HCT116 (cell line): ENCODE measurements around the gene SPTB. TPM values are rescaled to one million over a fixed set of nuclear protein-coding genes. Genes with fewer than 3 reads are reported as not detected.

Experiments
- ATAC-seq: fragments of 200-7000 bp; cut with Tn5 transposase; 2 replicates; pipeline ENCODE4 v1.9.1; 2020; ENCODE audit warnings: mild to moderate bottlenecking, moderate library complexity
- BruUV-seq: library from RNA; stranded (reverse); fragments of 400-500 nt; replicated peaks from 2 replicates; lab custom pipeline; 2021; lab: Mats Ljungman, UMichigan
- CTCF ChIA-PET: fragments of 300-600 bp; sonication (Branson Sonifier 250); formaldehyde crosslinking; loops from one replicate; lab custom pipeline; 2021; ENCODE audit warnings: antibody characterized with exemption; lab: Charles Lee
- POLR2A ChIA-PET: fragments of 300-600, 350-600 bp; sonication (Branson Sonifier 250); formaldehyde crosslinking; loops from one replicate; lab custom pipeline; 2021; ENCODE audit warnings: antibody characterized with exemption; lab: Charles Lee
- RAD21 ChIA-PET, 2 experiments: fragments of 300-600 bp; sonication (Branson Sonifier 250); formaldehyde crosslinking; loops; one replicate each; lab custom pipeline; 2023; ENCODE audit warnings: low total read pairs in 2 of 2; ENCODE audit not compliant: uncharacterized antibody in 2 of 2, unreplicated experiment in 2 of 2, low non-redundant PET in 1 of 2; lab: Charles Lee
- DNase-seq: peaks from one replicate; pipeline ENCODE4 v3.0.0-alpha.2; 2010; ENCODE audit warnings: low read depth, low spot score
- H2AFZ ChIP-seq: fragments of 200-600 bp; shearing (Covaris generic), sonication (generic); 2 replicates; pipeline ENCODE4 v1.6.1; 2017; ENCODE audit warnings: low read depth, mixed run types, mixed read lengths, antibody characterized with exemption, low read length; ENCODE audit not compliant: poor library complexity, severe bottlenecking
- H3K27ac ChIP-seq: 2 replicates; pipeline ENCODE4 v1.5.1; 2012; ENCODE audit warnings: low read depth, low read length
- H3K27me3 ChIP-seq: fragments of 200-600 bp; sonication (generic); 2 replicates; pipeline ENCODE4 v1.6.1; 2016; ENCODE audit warnings: mixed run types, low read length, mixed read lengths; ENCODE audit not compliant: insufficient read depth
- H3K36me3 ChIP-seq, 2 experiments: fragments of 200-500 bp in 1 of 2; fragments of 200-600 bp in 1 of 2; sonication (Bioruptor generic) in 1 of 2; sonication (generic) in 1 of 2; 2 replicates each; pipeline versions ENCODE4 v1.5.1 to v1.6.1; 2014 to 2016; ENCODE audit warnings: low read length in 2 of 2, inconsistent platforms in 1 of 2, mixed read lengths in 1 of 2, mixed run types in 1 of 2; ENCODE audit not compliant: insufficient read depth in 2 of 2, control insufficient read depth in 1 of 2
- H3K4me1 ChIP-seq, 2 experiments: fragments of 200-600 bp in 1 of 2; sonication (generic) in 1 of 2; 2 replicates each; pipeline versions ENCODE4 v1.5.1 to v1.6.1; 2012 to 2017; ENCODE audit warnings: low read length in 2 of 2, inconsistent platforms in 1 of 2, mild to moderate bottlenecking in 1 of 2, mixed read lengths in 1 of 2, mixed run types in 1 of 2, moderate library complexity in 1 of 2; ENCODE audit not compliant: insufficient read depth in 2 of 2, control insufficient read depth in 1 of 2
- H3K4me2 ChIP-seq: fragments of 200-600 bp; sonication (generic); 2 replicates; pipeline ENCODE4 v1.6.1; 2017; ENCODE audit warnings: mixed run types, low read length, mixed read lengths
- H3K4me3 ChIP-seq, 2 experiments: fragments of 200-600 bp in 1 of 2; sonication (generic) in 1 of 2; replicated peaks in 1 of 2; 2 replicates each; pipeline ENCODE4 v1.5.1; 2011 to 2016; ENCODE audit warnings: low read length in 2 of 2, control low read depth in 1 of 2, low read depth in 1 of 2, mild to moderate bottlenecking in 1 of 2, mixed read lengths in 1 of 2, mixed run types in 1 of 2
- H3K79me2 ChIP-seq: fragments of 200-600 bp; sonication (generic); 2 replicates; pipeline ENCODE4 v1.6.1; 2017; ENCODE audit warnings: mild to moderate bottlenecking, mixed run types, low read length, moderate library complexity, mixed read lengths; ENCODE audit not compliant: insufficient read depth
- H3K9ac ChIP-seq: fragments of 200-600 bp; sonication (generic); 2 replicates; pipeline ENCODE4 v1.6.1; 2016; ENCODE audit warnings: low read length, mixed read lengths
- H3K9me2 ChIP-seq: fragments of 200-600 bp; sonication (generic), shearing (Covaris generic); 2 replicates; pipeline ENCODE4 v1.6.1; 2017; ENCODE audit warnings: mixed run types, mild to moderate bottlenecking, moderate library complexity; ENCODE audit not compliant: insufficient read depth
- H3K9me3 ChIP-seq, 2 experiments: fragments of 200-500 bp in 1 of 2; fragments of 200-600 bp in 1 of 2; sonication (Bioruptor generic) in 1 of 2; sonication (generic) in 1 of 2; 2 replicates each; pipeline ENCODE4 v1.6.1; 2014 to 2017; ENCODE audit warnings: low read length in 2 of 2, mixed read lengths in 2 of 2, inconsistent platforms in 1 of 2, low read depth in 1 of 2, mild to moderate bottlenecking in 1 of 2, mixed run types in 1 of 2, moderate library complexity in 1 of 2; ENCODE audit not compliant: control insufficient read depth in 1 of 2, insufficient read depth in 1 of 2
- H4K20me1 ChIP-seq: fragments of 200-600 bp; sonication (generic), shearing (Covaris generic); 2 replicates; pipeline ENCODE4 v1.6.1; 2017; ENCODE audit warnings: mixed run types, mild to moderate bottlenecking, moderate library complexity; ENCODE audit not compliant: insufficient read depth
- CBX3 ChIP-seq: IDR thresholded peaks from 2 replicates; pipeline ENCODE4 v1.6.1; 2012; ENCODE audit warnings: low read depth
- CEBPB ChIP-seq: IDR thresholded peaks from 2 replicates; pipeline ENCODE4 v1.6.1; 2012; ENCODE audit warnings: low read depth
- FOSL1 ChIP-seq: IDR thresholded peaks from 2 replicates; pipeline ENCODE4 v1.6.1; 2012; ENCODE audit warnings: low read depth
- SP1 ChIP-seq: IDR thresholded peaks from 2 replicates; pipeline ENCODE4 v1.6.1; 2012; ENCODE audit warnings: low read depth
- TCF7L2 ChIP-seq: IDR thresholded peaks from 2 replicates; pipeline ENCODE4 v1.7.0; 2011; ENCODE audit warnings: borderline replicate concordance, inconsistent platforms; ENCODE audit not compliant: insufficient read depth, insufficient read length; ENCODE audit errors: extremely low read depth
- intact Hi-C: fragments of 100-400 bp; cut with micrococcal nuclease; formaldehyde crosslinking; loops from 2 replicates; pipeline ENCODE4 v1.10.0; 2022
- total RNA-seq: library from RNA; stranded (reverse); gene quantifications from one replicate; pipeline ENCODE4 v1.2.1, GENCODE V29; 2021; ENCODE audit not compliant: unreplicated experiment
- TF ChIP-seq, protein P1 (sequence below), 3 experiments: fragments of 200-600 bp in 1 of 3; sonication (generic) in 1 of 3; IDR thresholded peaks in 2 of 3; conservative IDR thresholded peaks in 1 of 3; 2 replicates each; pipeline ENCODE4 v1.5.1; 2012 to 2017; ENCODE audit warnings: low read depth in 2 of 3, low read length in 2 of 3, antibody characterized with exemption in 1 of 3, borderline replicate concordance in 1 of 3, control low read depth in 1 of 3, mild to moderate bottlenecking in 1 of 3, mixed read lengths in 1 of 3, mixed run types in 1 of 3, moderate library complexity in 1 of 3; ENCODE audit not compliant: insufficient read depth in 1 of 3
- TF ChIP-seq, protein P2 (sequence below): IDR thresholded peaks from 2 replicates; pipeline ENCODE4 v1.6.1; 2011; ENCODE audit warnings: mild to moderate bottlenecking, low read length, moderate library complexity; ENCODE audit not compliant: insufficient replicate concordance; ENCODE audit errors: extremely low read depth
- TF ChIP-seq, protein P3 (sequence below): IDR thresholded peaks from 2 replicates; pipeline ENCODE4 v1.6.1; 2012; ENCODE audit warnings: low read depth

SPTB gene
- total RNA-seq, 1 experiment from 2014 or later: 4.2 TPM

DNA sequence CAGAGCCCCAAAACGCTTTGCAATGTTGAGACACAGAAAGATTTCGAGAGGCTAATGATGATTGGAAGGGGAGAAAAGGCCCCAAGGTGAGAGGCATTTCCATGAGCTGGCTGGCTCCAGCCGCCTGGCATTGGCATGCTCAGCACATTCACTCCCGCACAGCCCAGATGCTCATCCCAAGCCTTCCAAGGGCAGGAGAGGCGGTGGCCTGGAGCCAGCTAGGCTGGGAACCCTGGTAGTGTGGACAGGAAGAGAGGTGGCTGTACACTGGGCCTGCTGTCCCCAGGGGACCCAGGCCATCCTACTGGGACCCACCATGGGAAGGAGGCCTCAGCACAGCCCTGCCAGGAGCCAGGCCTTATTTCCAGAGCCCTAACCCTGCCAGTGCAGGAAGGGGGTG, 72.2 kb downstream of the SPTB start:
- Histone ChIP-seq H3K9me3 (no peaks in the 10 kb centered on the region), H3K79me2 (no peaks in the 10 kb centered on the region), H2AFZ (no peak overlapping the region), H3K4me3 (no peak overlapping the region), H3K9me2 (no peaks in the 10 kb centered on the region), H3K9ac (no peak overlapping the region), H3K27ac (no peak overlapping the region), H4K20me1 (no peaks in the 10 kb centered on the region), H3K36me3 (no peaks in the 10 kb centered on the region), H3K4me1 (peaks cover 9 to 26% of the 10 kb centered on the region in 2 experiments), H3K27me3 (no peaks in the 10 kb centered on the region), H3K4me2 (no peak overlapping the region)
- CTCF ChIA-PET: no interaction called here
- intact Hi-C loops: no loop called here
- DNase-seq (no peak), ATAC-seq (no peak)
- POLR2A ChIA-PET: no interaction called here
- RAD21 ChIA-PET: no interaction called here
- BruUV-seq: no TSS peak
- TF ChIP-seq SP1 (no peak), TCF7L2 (no peak)
- TF ChIP-seq, protein P1, sequence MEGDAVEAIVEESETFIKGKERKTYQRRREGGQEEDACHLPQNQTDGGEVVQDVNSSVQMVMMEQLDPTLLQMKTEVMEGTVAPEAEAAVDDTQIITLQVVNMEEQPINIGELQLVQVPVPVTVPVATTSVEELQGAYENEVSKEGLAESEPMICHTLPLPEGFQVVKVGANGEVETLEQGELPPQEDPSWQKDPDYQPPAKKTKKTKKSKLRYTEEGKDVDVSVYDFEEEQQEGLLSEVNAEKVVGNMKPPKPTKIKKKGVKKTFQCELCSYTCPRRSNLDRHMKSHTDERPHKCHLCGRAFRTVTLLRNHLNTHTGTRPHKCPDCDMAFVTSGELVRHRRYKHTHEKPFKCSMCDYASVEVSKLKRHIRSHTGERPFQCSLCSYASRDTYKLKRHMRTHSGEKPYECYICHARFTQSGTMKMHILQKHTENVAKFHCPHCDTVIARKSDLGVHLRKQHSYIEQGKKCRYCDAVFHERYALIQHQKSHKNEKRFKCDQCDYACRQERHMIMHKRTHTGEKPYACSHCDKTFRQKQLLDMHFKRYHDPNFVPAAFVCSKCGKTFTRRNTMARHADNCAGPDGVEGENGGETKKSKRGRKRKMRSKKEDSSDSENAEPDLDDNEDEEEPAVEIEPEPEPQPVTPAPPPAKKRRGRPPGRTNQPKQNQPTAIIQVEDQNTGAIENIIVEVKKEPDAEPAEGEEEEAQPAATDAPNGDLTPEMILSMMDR (IDR thresholded peaks at IDR 0.05 in 2 of 3, conservative IDR thresholded peaks at IDR 0.05 in 1 of 3; ENCODE audit: borderline replicate concordance in 1 of 3, insufficient read depth in 1 of 3, low read depth in 2 of 3, low read length in 2 of 3): no peak

DNA sequence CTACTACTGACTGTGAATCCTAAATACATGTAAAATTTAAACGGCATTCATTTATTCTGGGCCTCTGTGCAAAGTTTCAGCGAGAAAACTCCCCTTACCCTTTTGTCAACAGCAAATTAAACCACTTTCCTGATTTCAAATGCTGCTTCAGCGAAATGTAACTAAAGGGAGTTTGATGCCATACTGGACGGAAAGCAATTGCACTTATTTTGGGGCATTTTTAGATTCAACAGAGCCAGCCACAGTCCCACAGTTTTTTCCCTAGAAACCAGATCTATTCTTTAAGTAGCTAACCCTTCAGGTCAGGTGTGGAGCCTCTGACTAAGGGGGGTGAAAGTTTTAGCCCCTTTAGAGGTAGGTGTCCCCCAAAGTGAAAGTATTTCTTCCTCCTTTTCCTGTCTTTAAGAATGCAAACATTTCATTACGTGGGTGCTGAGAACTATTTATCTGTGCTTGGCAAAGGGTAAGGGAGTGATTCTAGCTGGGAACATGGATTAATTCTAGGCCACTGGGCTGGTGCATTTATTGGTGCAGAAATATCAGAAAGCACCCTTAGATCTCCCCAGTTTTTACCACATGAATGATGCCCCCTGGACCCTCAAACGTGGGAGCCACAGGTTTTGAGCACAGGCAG, 72.7 kb downstream of the SPTB start:
- intact Hi-C loops: no loop called here
- no peaks in the 10 kb centered on the region for H3K27me3 ChIP-seq
- no peaks in the 10 kb centered on the region for H3K9me3 ChIP-seq
- BruUV-seq: no TSS peak
- CTCF ChIA-PET: interaction anchor here (0.9 to 1.3 kb wide), 4 partner anchors 23 to 104 kb away, joined by 3 to 6 read pairs (median 4); no protein-coding TSS in a partner anchor
- no peak overlapping the region for H3K4me3 ChIP-seq
- POLR2A ChIA-PET: no interaction called here
- no peak overlapping the region for H2AFZ ChIP-seq
- H3K9me2 ChIP-seq: no peaks in the 10 kb centered on the region
- no peaks in the 10 kb centered on the region for H3K79me2 ChIP-seq
- TF ChIP-seq FOSL1: no peak
- TF ChIP-seq, protein P2, sequence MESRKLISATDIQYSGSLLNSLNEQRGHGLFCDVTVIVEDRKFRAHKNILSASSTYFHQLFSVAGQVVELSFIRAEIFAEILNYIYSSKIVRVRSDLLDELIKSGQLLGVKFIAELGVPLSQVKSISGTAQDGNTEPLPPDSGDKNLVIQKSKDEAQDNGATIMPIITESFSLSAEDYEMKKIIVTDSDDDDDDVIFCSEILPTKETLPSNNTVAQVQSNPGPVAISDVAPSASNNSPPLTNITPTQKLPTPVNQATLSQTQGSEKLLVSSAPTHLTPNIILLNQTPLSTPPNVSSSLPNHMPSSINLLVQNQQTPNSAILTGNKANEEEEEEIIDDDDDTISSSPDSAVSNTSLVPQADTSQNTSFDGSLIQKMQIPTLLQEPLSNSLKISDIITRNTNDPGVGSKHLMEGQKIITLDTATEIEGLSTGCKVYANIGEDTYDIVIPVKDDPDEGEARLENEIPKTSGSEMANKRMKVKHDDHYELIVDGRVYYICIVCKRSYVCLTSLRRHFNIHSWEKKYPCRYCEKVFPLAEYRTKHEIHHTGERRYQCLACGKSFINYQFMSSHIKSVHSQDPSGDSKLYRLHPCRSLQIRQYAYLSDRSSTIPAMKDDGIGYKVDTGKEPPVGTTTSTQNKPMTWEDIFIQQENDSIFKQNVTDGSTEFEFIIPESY: no peak
- no peak for TF ChIP-seq CEBPB
- TF ChIP-seq, protein P3, sequence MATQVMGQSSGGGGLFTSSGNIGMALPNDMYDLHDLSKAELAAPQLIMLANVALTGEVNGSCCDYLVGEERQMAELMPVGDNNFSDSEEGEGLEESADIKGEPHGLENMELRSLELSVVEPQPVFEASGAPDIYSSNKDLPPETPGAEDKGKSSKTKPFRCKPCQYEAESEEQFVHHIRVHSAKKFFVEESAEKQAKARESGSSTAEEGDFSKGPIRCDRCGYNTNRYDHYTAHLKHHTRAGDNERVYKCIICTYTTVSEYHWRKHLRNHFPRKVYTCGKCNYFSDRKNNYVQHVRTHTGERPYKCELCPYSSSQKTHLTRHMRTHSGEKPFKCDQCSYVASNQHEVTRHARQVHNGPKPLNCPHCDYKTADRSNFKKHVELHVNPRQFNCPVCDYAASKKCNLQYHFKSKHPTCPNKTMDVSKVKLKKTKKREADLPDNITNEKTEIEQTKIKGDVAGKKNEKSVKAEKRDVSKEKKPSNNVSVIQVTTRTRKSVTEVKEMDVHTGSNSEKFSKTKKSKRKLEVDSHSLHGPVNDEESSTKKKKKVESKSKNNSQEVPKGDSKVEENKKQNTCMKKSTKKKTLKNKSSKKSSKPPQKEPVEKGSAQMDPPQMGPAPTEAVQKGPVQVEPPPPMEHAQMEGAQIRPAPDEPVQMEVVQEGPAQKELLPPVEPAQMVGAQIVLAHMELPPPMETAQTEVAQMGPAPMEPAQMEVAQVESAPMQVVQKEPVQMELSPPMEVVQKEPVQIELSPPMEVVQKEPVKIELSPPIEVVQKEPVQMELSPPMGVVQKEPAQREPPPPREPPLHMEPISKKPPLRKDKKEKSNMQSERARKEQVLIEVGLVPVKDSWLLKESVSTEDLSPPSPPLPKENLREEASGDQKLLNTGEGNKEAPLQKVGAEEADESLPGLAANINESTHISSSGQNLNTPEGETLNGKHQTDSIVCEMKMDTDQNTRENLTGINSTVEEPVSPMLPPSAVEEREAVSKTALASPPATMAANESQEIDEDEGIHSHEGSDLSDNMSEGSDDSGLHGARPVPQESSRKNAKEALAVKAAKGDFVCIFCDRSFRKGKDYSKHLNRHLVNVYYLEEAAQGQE: no peak
- 0 out of 2 replicates have a peak, but pooled peaks have one; percentile 2 for TF ChIP-seq CBX3
- H3K36me3 ChIP-seq: no peaks in the 10 kb centered on the region
- DNase-seq: no peak
- no peaks in the 10 kb centered on the region for H4K20me1 ChIP-seq
- no peak overlapping the region for H3K9ac ChIP-seq
- peaks cover 5 to 21% of the 10 kb centered on the region in 2 experiments; a peak in 3 of 4 replicates for H3K4me1 ChIP-seq
- ATAC-seq: no peak
- RAD21 ChIA-PET: no interaction called here
- H3K27ac ChIP-seq: no peak overlapping the region
- H3K4me2 ChIP-seq: peak overlapping the region; percentile 33
